IMR-90 (cell line): ENCODE data around the gene SEC24D.

Source experiments
- BHLHE40 ChIP-seq: fragments of 150-350 bp; IDR thresholded peaks from 2 replicates; pipeline ENCODE4 v1.6.1; 2016; ENCODE audit warnings: mild to moderate bottlenecking, low read depth, low read length
- CEBPB ChIP-seq: IDR thresholded peaks from 2 replicates; pipeline ENCODE4 v1.6.1; 2012; ENCODE audit warnings: low read depth, low read length, improper control_type of control experiment
- CHD1 ChIP-seq: IDR thresholded peaks from 2 replicates; pipeline ENCODE4 v1.6.1; 2012; ENCODE audit warnings: low read depth, low read length, improper control_type of control experiment
- FOS ChIP-seq: fragments of 150-350 bp; IDR thresholded peaks from 2 replicates; pipeline ENCODE4 v1.6.1; 2016; ENCODE audit warnings: low read depth, low read length
- MAZ ChIP-seq: IDR thresholded peaks from 2 replicates; pipeline ENCODE4 v1.6.1; 2012; ENCODE audit warnings: low read depth, mild to moderate bottlenecking, low read length, improper control_type of control experiment, moderate library complexity, borderline replicate concordance
- POLR2A ChIP-seq: IDR thresholded peaks from 2 replicates; pipeline ENCODE4 v1.6.1; 2012; ENCODE audit warnings: mild to moderate bottlenecking, low read depth, low read length
- RAD21 ChIP-seq: IDR thresholded peaks from 2 replicates; pipeline ENCODE4 v1.6.1; 2012; ENCODE audit warnings: low read length, improper control_type of control experiment
- RCOR1 ChIP-seq: IDR thresholded peaks from 2 replicates; pipeline ENCODE4 v1.6.1; 2012; ENCODE audit warnings: mild to moderate bottlenecking, low read length, improper control_type of control experiment; ENCODE audit not compliant: insufficient replicate concordance
- RFX5 ChIP-seq: IDR thresholded peaks from 2 replicates; pipeline ENCODE4 v1.8.0; 2012; ENCODE audit warnings: low read depth, mild to moderate bottlenecking, low read length, moderate library complexity
- TF ChIP-seq, protein P1 (sequence below): conservative IDR thresholded peaks from 2 replicates; pipeline ENCODE4 v1.5.1; 2012; ENCODE audit warnings: mild to moderate bottlenecking, low read depth, low read length, improper control_type of control experiment
- TF ChIP-seq, protein P2 (sequence below): fragments of 150-350 bp; IDR thresholded peaks from 2 replicates; pipeline ENCODE4 v1.6.1; 2017; ENCODE audit warnings: mild to moderate bottlenecking, antibody characterized with exemption, low read length, low read depth
- TF ChIP-seq, protein P3 (sequence below): fragments of 150-350 bp; IDR thresholded peaks from 2 replicates; pipeline ENCODE4 v1.6.1; 2016; ENCODE audit warnings: low read depth, mild to moderate bottlenecking, low read length, moderate library complexity, borderline replicate concordance

DNA sequence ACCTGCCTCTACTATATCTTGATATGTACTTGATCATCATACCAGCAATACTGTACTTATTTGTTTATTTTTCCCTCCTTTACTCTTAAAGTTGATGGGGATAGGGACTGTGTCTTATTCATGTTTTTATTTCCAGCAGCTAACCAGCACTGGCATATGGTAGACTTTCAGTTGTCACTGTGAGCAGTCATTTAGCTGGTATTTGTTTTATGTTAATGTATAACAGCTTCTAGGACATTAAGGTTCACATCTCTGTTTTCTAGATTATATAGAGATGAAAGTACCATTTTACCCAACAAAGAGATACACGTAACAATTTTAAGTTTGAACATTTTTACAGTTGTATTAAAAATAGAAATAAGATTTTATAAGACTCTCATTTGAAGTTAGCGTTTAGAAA is 132.8 kb downstream of the SEC24D start:
- TF ChIP-seq, protein P1, sequence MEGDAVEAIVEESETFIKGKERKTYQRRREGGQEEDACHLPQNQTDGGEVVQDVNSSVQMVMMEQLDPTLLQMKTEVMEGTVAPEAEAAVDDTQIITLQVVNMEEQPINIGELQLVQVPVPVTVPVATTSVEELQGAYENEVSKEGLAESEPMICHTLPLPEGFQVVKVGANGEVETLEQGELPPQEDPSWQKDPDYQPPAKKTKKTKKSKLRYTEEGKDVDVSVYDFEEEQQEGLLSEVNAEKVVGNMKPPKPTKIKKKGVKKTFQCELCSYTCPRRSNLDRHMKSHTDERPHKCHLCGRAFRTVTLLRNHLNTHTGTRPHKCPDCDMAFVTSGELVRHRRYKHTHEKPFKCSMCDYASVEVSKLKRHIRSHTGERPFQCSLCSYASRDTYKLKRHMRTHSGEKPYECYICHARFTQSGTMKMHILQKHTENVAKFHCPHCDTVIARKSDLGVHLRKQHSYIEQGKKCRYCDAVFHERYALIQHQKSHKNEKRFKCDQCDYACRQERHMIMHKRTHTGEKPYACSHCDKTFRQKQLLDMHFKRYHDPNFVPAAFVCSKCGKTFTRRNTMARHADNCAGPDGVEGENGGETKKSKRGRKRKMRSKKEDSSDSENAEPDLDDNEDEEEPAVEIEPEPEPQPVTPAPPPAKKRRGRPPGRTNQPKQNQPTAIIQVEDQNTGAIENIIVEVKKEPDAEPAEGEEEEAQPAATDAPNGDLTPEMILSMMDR = no peak
- TF ChIP-seq CHD1 = no peak
- TF ChIP-seq CEBPB = no peak
- TF ChIP-seq, protein P2, sequence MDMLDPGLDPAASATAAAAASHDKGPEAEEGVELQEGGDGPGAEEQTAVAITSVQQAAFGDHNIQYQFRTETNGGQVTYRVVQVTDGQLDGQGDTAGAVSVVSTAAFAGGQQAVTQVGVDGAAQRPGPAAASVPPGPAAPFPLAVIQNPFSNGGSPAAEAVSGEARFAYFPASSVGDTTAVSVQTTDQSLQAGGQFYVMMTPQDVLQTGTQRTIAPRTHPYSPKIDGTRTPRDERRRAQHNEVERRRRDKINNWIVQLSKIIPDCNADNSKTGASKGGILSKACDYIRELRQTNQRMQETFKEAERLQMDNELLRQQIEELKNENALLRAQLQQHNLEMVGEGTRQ = no peak
- TF ChIP-seq POLR2A = no peak
- no peak for TF ChIP-seq FOS
- TF ChIP-seq MAZ = no peak
- no peak for TF ChIP-seq BHLHE40
- TF ChIP-seq, protein P3, sequence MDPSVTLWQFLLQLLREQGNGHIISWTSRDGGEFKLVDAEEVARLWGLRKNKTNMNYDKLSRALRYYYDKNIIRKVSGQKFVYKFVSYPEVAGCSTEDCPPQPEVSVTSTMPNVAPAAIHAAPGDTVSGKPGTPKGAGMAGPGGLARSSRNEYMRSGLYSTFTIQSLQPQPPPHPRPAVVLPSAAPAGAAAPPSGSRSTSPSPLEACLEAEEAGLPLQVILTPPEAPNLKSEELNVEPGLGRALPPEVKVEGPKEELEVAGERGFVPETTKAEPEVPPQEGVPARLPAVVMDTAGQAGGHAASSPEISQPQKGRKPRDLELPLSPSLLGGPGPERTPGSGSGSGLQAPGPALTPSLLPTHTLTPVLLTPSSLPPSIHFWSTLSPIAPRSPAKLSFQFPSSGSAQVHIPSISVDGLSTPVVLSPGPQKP = no peak
- TF ChIP-seq RFX5 = no peak
- TF ChIP-seq RAD21 = no peak
- no peak for TF ChIP-seq RCOR1
